ENCODE measurements around the gene CTBP2. TPM values are rescaled to one million over a fixed set of nuclear protein-coding genes. Genes with fewer than 3 reads are reported as not detected.

Gene CTBP2
- total and polyA plus RNA-seq, 2 of the 13 experiments (the other 11 are each of a cell fraction or from before 2014, with no cell fraction given), result 0.08 TPM; not detected in 1

DNA sequence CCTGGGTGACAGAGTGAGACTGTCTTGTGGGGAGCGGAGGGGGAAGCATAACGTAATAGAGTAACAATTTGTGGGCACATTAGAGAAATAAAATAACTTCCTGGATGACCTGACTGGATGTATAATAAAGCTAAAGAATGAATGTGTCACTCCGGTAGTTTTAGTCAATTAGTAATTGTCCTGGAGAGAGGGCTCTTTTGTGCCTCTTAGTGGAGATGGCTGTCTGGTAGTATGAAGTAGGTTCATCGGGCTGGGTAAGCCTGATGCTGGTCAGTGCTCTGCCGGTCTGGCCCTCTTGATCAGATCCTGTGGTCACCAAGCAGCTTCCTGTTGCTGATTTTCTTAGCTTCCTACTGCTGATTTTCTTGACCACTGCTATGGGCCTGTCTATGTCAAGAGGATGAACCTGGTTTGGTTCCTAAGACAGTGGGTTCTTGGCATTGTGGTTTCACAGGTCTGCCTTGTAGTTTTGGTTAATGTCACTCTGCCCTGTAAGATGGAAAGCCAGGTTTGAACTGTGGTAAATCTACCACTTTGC is 184.3 kb downstream of the CTBP2 start:
- DNase-seq (ENCODE audit: low spot score) (no peak), ATAC-seq (no peak), FAIRE-seq (no peak)
- H3K4me3 ChIP-seq (replicated peaks in 1 of 3; ENCODE audit: insufficient read depth in 1 of 3, low read depth in 2 of 3, low read length in 3 of 3), result no peak overlapping the region
- H3K27me3 ChIP-seq (ENCODE audit: control insufficient read depth in 1 of 2, insufficient read depth in 2 of 2, low read length in 2 of 2), result no peaks in the 10 kb centered on the region
- no peak overlapping the region for H3K4me2 ChIP-seq (ENCODE audit: low read depth, low read length)
- 100% methylated on average over 3 of the region's 5 CpGs for WGBS (ENCODE audit: low lambda C conversion rate)
- no peak overlapping the region for H3K27ac ChIP-seq (ENCODE audit: extremely low read length, insufficient read depth, low read length)
- BruUV-seq (replicated peaks), result TSS peak; percentile 35
- H3K36me3 ChIP-seq (replicated peaks in 1 of 2; ENCODE audit: control insufficient read depth in 1 of 2, insufficient read depth in 2 of 2, low read length in 2 of 2), result peaks cover 15 to 46% of the 10 kb centered on the region in 2 experiments; a peak in 4 of 5 replicates
- in situ Hi-C loops (cut with HindIII; ENCODE audit: extremely low pct_ligation_motif_present, low pct_unique_long_range_greater_than_20kb), result no loop called here
- no peaks in the 10 kb centered on the region for H3K9me3 ChIP-seq (ENCODE audit: low read length)
- H3K79me2 ChIP-seq (ENCODE audit: insufficient read depth, low read length), result peaks cover 3% of the 10 kb centered on the region
- no peak overlapping the region for H2AFZ ChIP-seq (ENCODE audit: low read length)
- intact Hi-C loops (cut with micrococcal nuclease; ENCODE audit: unreplicated experiment), result no loop called here
- H3K9ac ChIP-seq (ENCODE audit: insufficient read depth, low read depth, low read length), result no peak overlapping the region
- no peak for TF ChIP-seq RFX5 (IDR thresholded peaks at IDR 0.05; ENCODE audit: low read depth, low read length)
- no peak for TF ChIP-seq PAF1 (CRISPR knock-in tag; IDR thresholded peaks at IDR 0.05)
- no peak for TF ChIP-seq NFIC (IDR thresholded peaks at IDR 0.05; ENCODE audit: low read length)
- no peak for TF ChIP-seq ZNF883 (CRISPR knock-in tag; IDR thresholded peaks at IDR 0.05; ENCODE audit: not compliant biosample characterization)
- no peak for TF ChIP-seq EHMT2 (IDR thresholded peaks at IDR 0.05; ENCODE audit: borderline replicate concordance, low read depth, low read length)
- no peak for TF ChIP-seq HNRNPH1 (optimal IDR thresholded peaks at IDR 0.05; ENCODE audit: low read depth, low read length)
- no peak for TF ChIP-seq ZNF274 (CRISPR knock-in tag; IDR thresholded peaks at IDR 0.05)
- no peak for TF ChIP-seq HBP1 (CRISPR knock-in tag; IDR thresholded peaks at IDR 0.05; ENCODE audit: low read depth)
- TF ChIP-seq MZF1 (CRISPR knock-in tag; IDR thresholded peaks at IDR 0.05; ENCODE audit: borderline replicate concordance), result no peak
- peaks cover 2% of the 10 kb centered on the region for H4K20me1 ChIP-seq (ENCODE audit: insufficient read depth, low read length)
- ChIA-PET CTCF (ENCODE audit: low intra/inter-chr PET ratio, low total read pairs) (no interaction called here), POLR2A (interaction anchor here (0.7 kb wide), 1 partner anchor 160 kb away, joined by 3 read pairs; no protein-coding TSS in a partner anchor)
- H3K4me1 ChIP-seq (ENCODE audit: insufficient read depth, low read length), result no peaks in the 10 kb centered on the region

Data from HepG2 (cell line).